Vagina (tissue), 2 donors: ENCODE data around the gene TALDO1. TPM values are rescaled to one million over a fixed set of nuclear protein-coding genes. Genes with fewer than 3 reads are reported as not detected.

Source experiments
- DNase-seq, 2 donors: peaks; one replicate each; pipeline ENCODE4 v3.0.0-alpha.2; 2017; ENCODE audit errors: extremely low spot score in 2 of 2
- H3K27ac ChIP-seq: fragments of 200-600 bp; sonication (generic); one replicate; pipeline ENCODE4 v1.5.1; 2019
- H3K27me3 ChIP-seq: fragments of 200-600 bp; sonication (generic); one replicate; pipeline ENCODE4 v1.5.1; 2019
- H3K36me3 ChIP-seq, 2 donors: fragments of 200-600 bp; sonication (generic); one replicate each; pipeline ENCODE4 v1.5.1; 2017 to 2019
- H3K4me1 ChIP-seq: fragments of 200-600 bp; sonication (generic); one replicate; pipeline ENCODE4 v1.5.1; 2019
- H3K4me3 ChIP-seq, 2 donors: fragments of 200-600 bp; sonication (generic); 1 replicate in 1 of 2; 2 replicates in 1 of 2; pipeline ENCODE4 v1.5.1; 2016 to 2019
- H3K9me3 ChIP-seq: fragments of 200-600 bp; sonication (generic); one replicate; pipeline ENCODE4 v1.5.1; 2019
- POLR2A ChIP-seq, 2 donors: fragments of 450-650 bp; IDR thresholded peaks; one replicate each; pipeline ENCODE4 v1.6.1; 2017; ENCODE audit warnings: antibody characterized with exemption in 2 of 2, mild to moderate bottlenecking in 2 of 2, moderate library complexity in 2 of 2
- POLR2AphosphoS5 ChIP-seq, 2 donors: sonication (generic); formaldehyde crosslinking; IDR thresholded peaks; one replicate each; pipeline ENCODE4 v1.9.0; 2017; ENCODE audit warnings: antibody characterized with exemption in 2 of 2, mild to moderate bottlenecking in 2 of 2, low read depth in 1 of 2; ENCODE audit not compliant: insufficient read depth in 1 of 2
- intact Hi-C: fragments of 100-400 bp; cut with DNase I; formaldehyde crosslinking; loops from one replicate; pipeline ENCODE4 v1.15.1; 2023
- total RNA-seq: library from RNA; depleted of rRNA; stranded (reverse); fragments of >200 nt; gene quantifications from one replicate; pipeline ENCODE4 v1.2.3, GENCODE V29; 2016
- TF ChIP-seq, protein P1 (sequence below), 3 experiments: fragments of 450-650 bp in 2 of 3; fragments of 200-600 bp in 1 of 3; sonication (generic) in 1 of 3; IDR thresholded peaks; one replicate each; pipeline ENCODE4 v1.5.1; 2017 to 2019; ENCODE audit warnings: antibody characterized with exemption in 3 of 3, mild to moderate bottlenecking in 2 of 3, moderate library complexity in 2 of 3

TALDO1 gene
- total RNA-seq, 1 donor from 2014 or later, result 158 TPM

GRCh38 chr11:773830-774229 lies 26.6 kb downstream of the TALDO1 start:
- Histone ChIP-seq H3K27ac (no peak overlapping the region), H3K36me3 (peaks cover 0 to 20% of the 10 kb centered on the region in 2 donors), H3K27me3 (no peaks in the 10 kb centered on the region), H3K4me3 (no peak overlapping the region), H3K4me1 (peaks cover 34% of the 10 kb centered on the region), H3K9me3 (no peaks in the 10 kb centered on the region)
- TF ChIP-seq POLR2A (IDR thresholded peaks at IDR 0.05), result no peak
- TF ChIP-seq, protein P1, sequence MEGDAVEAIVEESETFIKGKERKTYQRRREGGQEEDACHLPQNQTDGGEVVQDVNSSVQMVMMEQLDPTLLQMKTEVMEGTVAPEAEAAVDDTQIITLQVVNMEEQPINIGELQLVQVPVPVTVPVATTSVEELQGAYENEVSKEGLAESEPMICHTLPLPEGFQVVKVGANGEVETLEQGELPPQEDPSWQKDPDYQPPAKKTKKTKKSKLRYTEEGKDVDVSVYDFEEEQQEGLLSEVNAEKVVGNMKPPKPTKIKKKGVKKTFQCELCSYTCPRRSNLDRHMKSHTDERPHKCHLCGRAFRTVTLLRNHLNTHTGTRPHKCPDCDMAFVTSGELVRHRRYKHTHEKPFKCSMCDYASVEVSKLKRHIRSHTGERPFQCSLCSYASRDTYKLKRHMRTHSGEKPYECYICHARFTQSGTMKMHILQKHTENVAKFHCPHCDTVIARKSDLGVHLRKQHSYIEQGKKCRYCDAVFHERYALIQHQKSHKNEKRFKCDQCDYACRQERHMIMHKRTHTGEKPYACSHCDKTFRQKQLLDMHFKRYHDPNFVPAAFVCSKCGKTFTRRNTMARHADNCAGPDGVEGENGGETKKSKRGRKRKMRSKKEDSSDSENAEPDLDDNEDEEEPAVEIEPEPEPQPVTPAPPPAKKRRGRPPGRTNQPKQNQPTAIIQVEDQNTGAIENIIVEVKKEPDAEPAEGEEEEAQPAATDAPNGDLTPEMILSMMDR (IDR thresholded peaks at IDR 0.05), result no peak
- TF ChIP-seq POLR2AphosphoS5 (IDR thresholded peaks at IDR 0.05; ENCODE audit: insufficient read depth in 1 of 2, low read depth in 1 of 2), result no peak
- no peak for DNase-seq
- intact Hi-C loops, result no loop called here

- Histone ChIP-seq H3K4me1 (peaks cover 35% of the 10 kb centered on the region), H3K4me3 (peak overlapping the region in 1 of 2 donors; percentile 80), H3K27ac (no peak overlapping the region), H3K36me3 (peaks cover 0 to 20% of the 10 kb centered on the region in 2 donors), H3K9me3 (no peaks in the 10 kb centered on the region), H3K27me3 (no peaks in the 10 kb centered on the region)
- no peak for DNase-seq
- intact Hi-C loops, result no loop called here
- TF ChIP-seq POLR2A (IDR thresholded peaks at IDR 0.05), result no peak
- TF ChIP-seq POLR2AphosphoS5 (IDR thresholded peaks at IDR 0.05; ENCODE audit: insufficient read depth in 1 of 2, low read depth in 1 of 2), result no peak
Observed at GRCh38 chr11:774873-775592, 27.8 kb downstream of the TALDO1 start.

GRCh38 chr11:776263-776560 lies 28.9 kb downstream of the TALDO1 start:
- peak overlapping the region; percentile 87 for H3K27ac ChIP-seq
- intact Hi-C loops, result no loop called here
- H3K4me3 ChIP-seq, result peak overlapping the region; percentile 80 to 96
- TF ChIP-seq POLR2A (IDR thresholded peaks at IDR 0.05) (no peak), POLR2AphosphoS5 (IDR thresholded peaks at IDR 0.05; ENCODE audit: insufficient read depth in 1 of 2, low read depth in 1 of 2) (no peak)
- TF ChIP-seq, protein P1 (IDR thresholded peaks at IDR 0.05), result no peak
- peaks cover 0 to 13% of the 10 kb centered on the region in 2 donors for H3K36me3 ChIP-seq
- no peak for DNase-seq
- no peaks in the 10 kb centered on the region for H3K27me3 ChIP-seq
- peaks cover 35% of the 10 kb centered on the region for H3K4me1 ChIP-seq
- H3K9me3 ChIP-seq, result no peaks in the 10 kb centered on the region

DNA sequence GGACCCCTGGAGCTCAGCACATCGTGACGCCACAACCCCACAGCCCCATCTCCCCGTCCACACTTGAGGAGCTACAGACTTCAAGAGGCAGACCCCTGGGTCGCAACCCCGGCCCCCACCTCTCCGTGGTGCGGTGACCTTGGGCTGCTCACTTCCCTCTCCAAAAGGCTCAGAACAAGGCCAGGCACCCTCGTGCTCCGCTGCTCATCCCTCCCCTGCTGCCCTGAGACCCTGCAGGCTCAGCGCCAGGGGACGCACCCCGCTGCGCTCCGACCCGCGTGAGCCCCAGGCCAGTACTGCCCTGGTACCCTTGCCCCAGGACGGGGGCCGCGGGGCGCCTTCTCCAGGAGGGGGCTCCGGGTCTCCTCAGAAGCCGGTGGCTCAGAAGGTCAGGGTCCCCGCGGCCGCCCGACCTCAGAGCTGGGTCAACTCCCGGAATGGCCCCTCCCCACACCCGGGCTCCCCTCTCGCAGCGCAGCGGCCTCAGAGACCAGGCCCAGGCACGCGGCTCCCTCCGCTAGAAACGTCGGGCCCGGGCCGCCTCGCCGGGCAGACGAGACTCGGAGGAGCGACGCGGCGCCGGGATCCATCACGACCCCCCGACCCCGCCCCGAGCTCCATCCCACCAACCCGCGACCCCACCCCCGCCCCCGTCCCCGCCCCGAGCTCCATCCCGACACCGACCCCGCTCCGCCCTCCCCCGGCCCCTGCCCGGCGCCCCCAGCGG lies 29.5 kb downstream of the TALDO1 start:
- Histone ChIP-seq H3K9me3 (no peaks in the 10 kb centered on the region), H3K4me3 (peak overlapping the region; percentile 80 to 96), H3K36me3 (peaks cover 0 to 8% of the 10 kb centered on the region in 2 donors), H3K4me1 (peaks cover 35% of the 10 kb centered on the region), H3K27me3 (no peaks in the 10 kb centered on the region), H3K27ac (peak overlapping the region; percentile 87)
- peak in 1 of 2 donors; percentile 12 for TF ChIP-seq POLR2AphosphoS5 (IDR thresholded peaks at IDR 0.05; ENCODE audit: insufficient read depth in 1 of 2, low read depth in 1 of 2)
- TF ChIP-seq, protein P1 (IDR thresholded peaks at IDR 0.05), result no peak
- intact Hi-C loops, result no loop called here
- no peak for DNase-seq

DNA sequence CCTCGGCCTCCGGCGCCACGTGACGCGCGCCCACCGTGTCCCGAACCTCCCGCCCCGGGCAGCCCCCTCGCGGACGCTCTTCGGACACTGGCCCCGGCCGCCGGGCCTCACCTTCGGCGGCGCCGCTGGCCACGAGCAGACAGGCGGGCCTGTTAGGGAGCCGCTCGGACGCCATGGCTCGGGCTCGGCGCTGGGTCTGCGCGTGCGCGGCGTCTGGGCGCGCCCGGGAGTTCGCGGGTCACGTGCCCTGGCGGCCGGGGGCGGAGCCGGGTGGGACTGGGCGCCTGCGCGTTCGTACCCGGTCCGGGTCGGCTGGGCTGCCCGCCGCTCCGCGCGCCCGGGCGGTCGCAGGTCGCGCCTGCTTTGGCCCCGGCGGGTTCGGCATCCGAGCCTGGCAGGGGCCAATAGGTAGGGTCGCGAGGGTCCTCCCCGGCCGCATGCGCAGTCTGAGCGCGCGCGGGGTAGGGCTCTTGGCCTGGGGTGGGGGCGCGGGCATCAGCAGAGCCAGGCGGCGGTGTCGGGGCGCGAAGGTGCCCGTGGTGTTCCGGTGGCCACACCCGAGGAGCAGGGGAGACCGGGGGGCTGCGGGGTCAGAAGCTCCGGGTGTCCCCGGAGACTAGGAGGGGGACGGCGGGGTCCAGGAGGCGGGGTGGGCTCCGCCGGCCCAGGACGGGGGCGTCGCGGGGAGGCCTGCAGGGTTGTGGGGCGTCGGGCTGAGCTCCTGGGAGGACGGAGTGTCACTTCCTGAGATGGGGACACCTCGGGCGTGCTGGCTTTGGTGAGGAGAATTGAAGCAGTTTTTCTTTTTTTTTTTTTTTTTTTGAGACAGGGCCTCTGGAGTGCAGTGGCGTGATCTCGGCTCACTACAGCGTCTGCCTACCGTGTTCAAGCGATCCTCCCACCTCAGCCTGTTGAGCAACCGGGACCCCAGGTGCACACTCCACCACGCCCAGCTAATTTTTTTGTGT lies 30.3 kb downstream of the TALDO1 start, which contains the start of gene GATD1:
Gene GATD1 (minus strand): TSS at position 200 of the 968 bp plus-strand sequence. CDS start 25 bp downstream, at position 175.
- intact Hi-C loops, result no loop called here
- peak within 1 kb of the TSS; percentile 87 for H3K27ac ChIP-seq
- H3K4me1 ChIP-seq, result peaks cover 41% of the 10 kb centered on the region
- H3K27me3 ChIP-seq, result no peaks in the 10 kb centered on the region
- H3K9me3 ChIP-seq, result no peaks in the 10 kb centered on the region
- no peak for DNase-seq
- TF ChIP-seq, protein P1 (IDR thresholded peaks at IDR 0.05), result no peak
- TF ChIP-seq POLR2AphosphoS5 (IDR thresholded peaks at IDR 0.05; ENCODE audit: insufficient read depth in 1 of 2, low read depth in 1 of 2), result peak in 1 of 2 donors; percentile 39
- TF ChIP-seq POLR2A (IDR thresholded peaks at IDR 0.05), result peak in 1 of 2 donors; percentile 86
- no peaks in the 10 kb centered on the region for H3K36me3 ChIP-seq
- peak within 1 kb of the TSS; percentile 80 to 96 for H3K4me3 ChIP-seq
